ENCODE results near the gene ZP1. TPM values are rescaled to one million over a fixed set of nuclear protein-coding genes. Genes with fewer than 3 reads are reported as not detected.
A peak's percentile ranks its signal among the peaks of the same experiment; 100 is the strongest.

Gene ZP1
- total and polyA plus RNA-seq, 2 experiments from 2014 or later, result 1.9 TPM; not detected in 1

DNA sequence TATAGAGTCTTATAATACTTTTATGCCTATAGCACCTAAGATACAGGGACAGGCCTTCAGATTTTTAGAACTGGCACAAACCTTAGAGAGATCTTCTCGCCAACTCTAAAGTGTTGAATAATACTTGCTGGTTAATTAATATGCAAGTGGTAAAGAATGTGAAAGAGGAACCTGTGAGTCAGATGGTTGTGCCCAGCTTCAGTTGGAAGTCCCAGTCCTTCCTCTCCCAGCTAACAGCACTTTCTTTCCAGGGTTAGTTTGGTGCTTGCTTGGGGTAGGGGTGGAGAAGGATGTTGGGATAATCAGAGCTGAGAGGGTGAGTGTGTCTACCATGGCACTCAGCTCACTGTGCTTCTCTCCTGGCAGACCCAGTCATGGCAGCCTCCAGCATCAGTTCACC, 52.0 kb downstream of the ZP1 start:
- DNase-seq (ENCODE audit: low read depth in 1 of 2, low spot score in 1 of 2), result no peak
- no peaks in the 10 kb centered on the region for H3K27me3 ChIP-seq
- no peak overlapping the region for H3K4me3 ChIP-seq
- H3K27ac ChIP-seq, result no peak overlapping the region
- TF ChIP-seq, protein P1, sequence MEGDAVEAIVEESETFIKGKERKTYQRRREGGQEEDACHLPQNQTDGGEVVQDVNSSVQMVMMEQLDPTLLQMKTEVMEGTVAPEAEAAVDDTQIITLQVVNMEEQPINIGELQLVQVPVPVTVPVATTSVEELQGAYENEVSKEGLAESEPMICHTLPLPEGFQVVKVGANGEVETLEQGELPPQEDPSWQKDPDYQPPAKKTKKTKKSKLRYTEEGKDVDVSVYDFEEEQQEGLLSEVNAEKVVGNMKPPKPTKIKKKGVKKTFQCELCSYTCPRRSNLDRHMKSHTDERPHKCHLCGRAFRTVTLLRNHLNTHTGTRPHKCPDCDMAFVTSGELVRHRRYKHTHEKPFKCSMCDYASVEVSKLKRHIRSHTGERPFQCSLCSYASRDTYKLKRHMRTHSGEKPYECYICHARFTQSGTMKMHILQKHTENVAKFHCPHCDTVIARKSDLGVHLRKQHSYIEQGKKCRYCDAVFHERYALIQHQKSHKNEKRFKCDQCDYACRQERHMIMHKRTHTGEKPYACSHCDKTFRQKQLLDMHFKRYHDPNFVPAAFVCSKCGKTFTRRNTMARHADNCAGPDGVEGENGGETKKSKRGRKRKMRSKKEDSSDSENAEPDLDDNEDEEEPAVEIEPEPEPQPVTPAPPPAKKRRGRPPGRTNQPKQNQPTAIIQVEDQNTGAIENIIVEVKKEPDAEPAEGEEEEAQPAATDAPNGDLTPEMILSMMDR (IDR thresholded peaks at IDR 0.05; ENCODE audit: low read depth, low read length), result no peak
- no peaks in the 10 kb centered on the region for H3K9me3 ChIP-seq (ENCODE audit: low read depth)
- peaks cover 20% of the 10 kb centered on the region for H3K36me3 ChIP-seq
- no peaks in the 10 kb centered on the region for H3K4me1 ChIP-seq (ENCODE audit: low read depth)

DNA sequence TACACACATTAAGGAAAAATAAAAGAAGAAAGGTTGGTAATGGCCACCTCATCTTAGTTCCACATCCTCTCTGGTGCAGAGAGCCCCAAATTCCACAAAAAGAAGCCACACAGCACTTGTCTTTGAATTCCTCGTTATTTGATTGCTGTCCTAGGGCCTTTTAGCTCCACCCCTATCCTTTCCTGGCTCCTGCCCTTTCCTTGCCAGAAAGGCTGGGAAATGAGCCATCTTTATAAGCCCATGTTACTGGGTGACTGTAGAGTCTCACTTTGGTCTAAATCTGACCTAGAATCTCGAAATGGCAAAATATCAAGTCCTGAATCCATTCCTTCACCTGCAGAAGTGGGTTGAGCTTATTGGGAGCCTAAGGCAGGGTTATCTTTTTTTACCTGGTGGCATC, 52.6 kb downstream of the ZP1 start:
- Histone ChIP-seq H3K27ac (no peak overlapping the region), H3K4me1 (ENCODE audit: low read depth) (no peaks in the 10 kb centered on the region), H3K9me3 (ENCODE audit: low read depth) (no peaks in the 10 kb centered on the region), H3K27me3 (no peaks in the 10 kb centered on the region), H3K4me3 (no peak overlapping the region), H3K36me3 (peaks cover 20% of the 10 kb centered on the region)
- DNase-seq (ENCODE audit: low read depth in 1 of 2, low spot score in 1 of 2), result peak in 1 of 2 donors; percentile 45
- TF ChIP-seq, protein P1 (IDR thresholded peaks at IDR 0.05; ENCODE audit: low read depth, low read length), result no peak

DNA sequence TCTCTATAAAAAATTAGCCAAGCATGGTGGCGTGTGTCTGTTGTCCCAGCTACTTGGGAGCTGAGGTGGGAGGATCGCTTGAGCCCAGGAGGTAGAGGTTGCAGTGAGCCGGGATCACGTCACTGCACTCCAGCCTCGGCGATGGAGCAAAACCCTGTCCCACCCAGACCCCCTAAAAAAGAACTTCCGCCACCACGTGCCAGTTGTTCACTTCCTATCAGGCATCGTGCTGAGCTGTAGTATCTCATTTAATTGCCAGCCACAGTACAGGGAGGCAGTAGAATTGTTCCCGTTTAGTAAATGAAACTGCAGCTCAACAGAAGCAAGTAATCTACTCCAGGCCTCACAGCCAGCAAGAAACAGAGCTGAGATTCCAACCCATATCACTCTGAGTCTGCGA, 53.9 kb downstream of the ZP1 start:
- Histone ChIP-seq H3K27ac (no peak overlapping the region), H3K9me3 (ENCODE audit: low read depth) (no peaks in the 10 kb centered on the region), H3K4me1 (ENCODE audit: low read depth) (no peaks in the 10 kb centered on the region), H3K36me3 (peaks cover 20% of the 10 kb centered on the region), H3K27me3 (no peaks in the 10 kb centered on the region), H3K4me3 (no peak overlapping the region)
- DNase-seq (ENCODE audit: low read depth in 1 of 2, low spot score in 1 of 2), result no peak
- TF ChIP-seq, protein P1 (IDR thresholded peaks at IDR 0.05; ENCODE audit: low read depth, low read length), result no peak

DNA sequence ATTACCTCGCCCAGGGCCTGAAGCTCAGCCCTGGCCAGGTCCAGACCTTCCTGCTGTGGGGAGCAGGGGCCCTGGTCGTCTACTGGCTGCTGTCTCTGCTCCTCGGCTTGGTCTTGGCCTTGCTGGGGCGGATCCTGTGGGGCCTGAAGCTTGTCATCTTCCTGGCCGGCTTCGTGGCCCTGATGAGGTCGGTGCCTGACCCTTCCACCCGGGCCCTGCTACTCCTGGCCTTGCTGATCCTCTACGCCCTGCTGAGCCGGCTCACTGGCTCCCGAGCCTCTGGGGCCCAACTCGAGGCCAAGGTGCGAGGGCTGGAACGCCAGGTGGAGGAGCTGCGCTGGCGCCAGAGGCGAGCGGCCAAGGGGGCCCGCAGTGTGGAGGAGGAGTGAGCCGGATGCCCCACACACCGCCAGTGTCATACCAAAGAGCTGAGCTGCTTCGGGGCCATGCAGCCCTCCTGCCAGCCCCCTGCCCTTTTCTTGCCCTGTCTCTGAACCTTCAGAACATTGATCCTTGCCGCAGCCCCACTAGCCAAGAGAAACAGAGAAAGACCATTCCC, 54.5 kb downstream of the ZP1 start:
- Histone ChIP-seq H3K4me3 (no peak overlapping the region), H3K36me3 (peaks cover 20% of the 10 kb centered on the region), H3K27me3 (no peaks in the 10 kb centered on the region), H3K4me1 (ENCODE audit: low read depth) (no peaks in the 10 kb centered on the region), H3K27ac (no peak overlapping the region), H3K9me3 (ENCODE audit: low read depth) (no peaks in the 10 kb centered on the region)
- DNase-seq (ENCODE audit: low read depth in 1 of 2, low spot score in 1 of 2), result no peak
- TF ChIP-seq, protein P1 (IDR thresholded peaks at IDR 0.05; ENCODE audit: low read depth, low read length), result no peak

DNA sequence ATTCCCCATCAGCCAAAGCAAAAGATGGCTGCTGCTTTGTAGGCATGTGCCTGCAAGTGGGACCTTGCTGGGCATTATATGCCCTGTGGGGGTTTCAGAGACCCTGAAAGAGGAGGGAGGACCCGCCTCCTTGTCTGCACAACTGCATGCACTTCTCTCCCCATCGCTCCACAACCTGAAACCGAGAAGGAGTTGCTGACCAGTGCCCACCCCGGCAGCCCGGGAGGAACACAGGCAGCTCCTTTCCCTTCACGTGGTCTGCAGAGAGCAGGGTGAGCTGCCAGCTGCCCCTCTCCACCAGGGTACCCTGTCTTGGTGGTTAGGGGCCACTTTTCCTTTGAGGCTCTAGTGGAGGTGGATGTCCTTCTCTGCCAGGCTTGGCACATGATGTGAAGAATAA, 55.6 kb downstream of the ZP1 start:
- TF ChIP-seq, protein P1 (IDR thresholded peaks at IDR 0.05; ENCODE audit: low read depth, low read length), result no peak
- H3K36me3 ChIP-seq, result peaks cover 22% of the 10 kb centered on the region
- DNase-seq (ENCODE audit: low read depth in 1 of 2, low spot score in 1 of 2), result no peak
- H3K4me1 ChIP-seq (ENCODE audit: low read depth), result no peaks in the 10 kb centered on the region
- no peaks in the 10 kb centered on the region for H3K27me3 ChIP-seq
- no peak overlapping the region for H3K27ac ChIP-seq
- no peak overlapping the region for H3K4me3 ChIP-seq
- H3K9me3 ChIP-seq (ENCODE audit: low read depth), result no peaks in the 10 kb centered on the region

All from cardiac muscle cell (in vitro differentiated cells and primary cell).